NCI-H1694 treated with DMSO at 0.1 percent for 48 hours (cell line): ENCODE results near the gene THSD7A.
"Not testable (repeated sequence)": the region's sequence is repeated elsewhere in the genome, so short reads cannot be mapped to it uniquely, and the experiment has no call there.

Experiments
- DNase-seq: peaks from one replicate; lab custom pipeline; 2025; lab: John Stamatoyannopoulos, UW

The THSD7A gene

DNA sequence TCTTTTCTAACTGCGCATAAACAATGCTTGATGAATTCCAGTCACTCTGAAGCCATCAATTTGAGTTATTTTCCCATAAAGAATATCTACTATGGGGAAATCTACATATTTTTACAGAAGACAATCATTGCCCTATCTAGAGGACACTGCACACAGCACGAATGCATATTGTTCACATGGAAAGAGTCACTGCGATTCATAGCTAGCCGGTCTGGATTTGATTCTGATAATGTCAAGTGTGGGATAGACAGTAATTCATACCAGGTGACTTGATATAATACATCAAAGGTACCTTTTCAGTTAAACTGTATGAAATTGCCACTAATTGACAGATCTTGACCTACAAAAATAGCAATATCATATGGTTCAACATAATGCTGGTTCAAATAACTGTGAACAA lies 255.7 kb downstream of the THSD7A start:
- DNase-seq: no peak

DNA sequence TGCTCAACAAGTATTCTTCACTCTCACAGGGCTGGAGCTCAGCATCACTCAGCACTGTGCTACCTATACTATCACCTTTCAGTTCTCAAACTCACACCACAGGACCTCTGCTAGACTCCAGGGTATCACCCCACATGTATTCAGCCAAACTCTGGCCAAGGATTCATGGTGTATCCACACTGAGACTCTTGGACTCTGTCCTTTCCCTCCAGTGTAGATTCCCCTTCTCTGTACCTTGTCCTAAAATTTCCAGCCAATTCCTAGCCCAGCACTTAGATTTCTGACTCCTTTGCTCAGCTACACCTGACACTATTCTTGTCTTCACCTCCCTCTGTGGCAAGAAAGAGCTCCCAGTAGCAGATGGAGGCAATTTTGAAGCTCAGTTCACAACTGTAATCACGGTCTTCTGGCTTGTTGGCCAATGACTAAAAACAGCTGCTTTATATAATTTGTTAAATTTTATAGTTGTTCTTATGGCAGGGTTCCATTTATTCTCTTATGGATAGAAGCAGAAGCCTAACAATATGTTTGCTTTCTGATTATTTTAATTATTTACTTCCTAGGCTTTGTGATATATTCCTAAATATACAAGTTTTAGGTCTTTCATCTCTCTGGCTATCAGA lies 258.8 kb downstream of the THSD7A start:
- DNase-seq: peak; percentile 53

DNA sequence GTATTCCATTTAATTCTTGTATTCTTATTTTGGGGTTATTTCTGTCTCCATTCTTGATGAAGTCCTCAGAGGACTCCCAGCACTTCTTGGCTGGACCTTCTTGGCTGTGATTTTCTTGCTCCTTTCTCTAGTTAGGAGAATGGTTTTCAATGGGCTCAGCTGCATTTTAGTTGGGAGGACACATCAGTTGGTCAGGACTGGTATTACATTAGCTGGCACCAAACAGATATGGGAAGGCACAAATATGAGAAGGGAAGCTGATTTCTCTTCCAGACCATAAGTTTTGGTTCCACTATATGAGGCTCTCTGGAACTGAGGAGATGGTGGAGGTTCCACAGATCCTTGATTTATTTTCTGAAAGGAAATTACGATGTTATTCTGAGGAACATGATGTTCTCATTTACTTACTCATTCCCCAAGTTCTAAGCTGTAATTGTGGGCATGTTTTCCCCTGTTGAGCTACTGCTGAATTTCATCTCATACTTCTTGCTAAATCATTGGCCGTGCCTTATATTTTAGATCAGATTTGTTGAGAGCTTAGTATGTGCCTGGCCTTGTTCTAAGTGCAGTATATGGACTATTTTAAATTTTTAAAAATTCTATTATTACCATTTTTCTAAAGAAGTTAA lies 261.0 kb downstream of the THSD7A start:
- no peak for DNase-seq

DNA sequence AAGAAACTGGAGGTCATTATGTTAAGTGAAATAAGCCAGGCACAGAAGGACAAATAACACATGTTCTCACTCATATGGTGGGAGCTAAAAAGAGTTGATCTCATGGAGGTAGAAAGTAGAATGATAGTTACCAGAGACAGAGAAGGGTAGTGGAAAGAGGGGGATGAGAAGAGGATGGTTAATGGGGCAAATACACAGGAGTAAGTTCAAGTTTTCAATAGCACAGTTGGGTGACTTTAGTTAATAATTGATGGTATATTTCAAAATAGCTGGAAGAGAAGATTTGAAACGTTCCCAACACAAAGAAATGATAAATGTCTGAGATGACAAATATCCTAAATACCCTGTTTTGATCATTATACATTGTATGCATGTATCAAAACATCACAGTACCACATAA lies 261.8 kb downstream of the THSD7A start:
- DNase-seq: no peak

DNA sequence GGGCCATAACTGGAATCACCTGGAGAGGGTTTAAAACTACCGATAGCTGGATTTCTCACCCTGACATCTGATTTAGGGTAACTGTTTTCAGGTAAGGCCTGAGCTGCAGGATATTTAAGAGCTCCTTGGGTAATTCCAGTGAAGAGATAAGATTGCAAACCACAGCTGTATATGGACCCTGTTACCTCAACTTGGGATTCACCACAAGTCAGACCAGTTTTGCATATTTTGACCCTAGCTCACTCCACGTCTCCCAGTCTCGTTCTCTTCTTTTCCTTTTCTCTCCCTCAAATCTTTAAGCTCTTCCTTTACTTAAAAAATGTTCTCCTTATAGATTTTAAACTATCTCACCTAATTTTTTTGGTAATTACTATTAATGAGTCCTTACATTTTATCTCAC lies 264.4 kb downstream of the THSD7A start:
- no peak for DNase-seq

DNA sequence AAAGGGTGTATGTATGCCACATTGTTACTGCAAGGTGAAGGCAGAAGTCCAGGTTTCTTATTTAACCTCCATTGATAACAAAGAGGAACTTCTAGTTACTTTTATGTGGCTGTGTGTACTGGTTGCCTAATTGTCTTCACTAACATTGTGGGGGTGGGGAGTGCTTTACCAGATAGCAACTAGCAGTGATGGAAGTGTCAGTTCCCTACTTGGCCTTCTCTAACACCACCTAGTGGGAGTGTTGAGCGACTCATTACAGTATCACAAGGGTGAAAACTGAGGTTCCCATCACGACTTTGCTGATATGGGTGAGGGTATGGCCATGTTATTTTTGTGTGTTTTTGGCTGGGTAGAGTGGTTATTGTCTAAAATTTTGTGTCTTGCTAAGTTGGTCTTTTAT lies 274.4 kb downstream of the THSD7A start:
- DNase-seq: no peak

DNA sequence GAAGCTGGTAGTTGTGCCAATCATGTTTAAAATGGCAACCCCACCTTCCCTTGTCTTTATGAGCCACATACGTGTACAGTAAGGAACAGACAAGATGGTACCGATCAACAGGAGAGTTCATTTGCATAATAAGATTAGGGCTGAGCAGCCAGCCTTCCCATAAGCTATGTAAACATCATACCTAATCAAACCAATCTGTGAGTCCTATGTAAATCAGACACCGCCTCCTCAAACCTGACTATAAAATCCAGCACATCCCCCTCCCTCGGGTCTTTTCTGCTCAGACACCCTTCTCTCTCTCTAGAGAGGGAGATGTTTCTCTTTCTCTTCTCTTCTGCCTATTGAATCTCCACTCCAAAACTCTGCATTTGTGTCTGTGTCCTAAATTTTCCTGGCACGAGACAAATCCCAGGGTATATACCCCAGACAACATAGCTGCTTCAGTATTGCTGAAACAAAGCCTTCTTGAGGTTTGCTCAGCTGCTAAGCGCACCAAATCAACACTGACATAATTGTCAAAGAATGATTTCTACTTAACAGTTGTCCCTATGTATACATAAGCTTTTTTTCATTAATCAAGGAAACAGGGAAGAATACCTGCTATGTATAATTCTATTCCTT lies 279.2 kb downstream of the THSD7A start:
- no peak for DNase-seq

DNA sequence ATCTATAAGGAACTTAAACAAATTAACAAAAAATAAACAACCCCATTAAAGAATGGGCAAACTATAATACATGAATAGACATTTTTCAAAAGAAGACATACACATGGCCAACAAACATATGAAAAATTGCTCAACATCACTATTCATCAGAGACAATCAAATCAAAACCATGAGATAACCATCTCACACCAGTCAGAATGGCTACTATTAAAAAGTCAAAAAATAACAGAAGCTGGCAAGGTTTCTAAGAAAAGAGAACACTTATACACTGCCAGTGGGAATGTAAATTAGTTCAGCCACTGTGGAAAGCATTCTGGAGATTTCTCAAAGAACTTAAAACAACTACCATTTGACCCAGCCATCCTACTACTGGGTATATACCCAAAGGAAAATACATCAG lies 280.5 kb downstream of the THSD7A start:
- no peak for DNase-seq

DNA sequence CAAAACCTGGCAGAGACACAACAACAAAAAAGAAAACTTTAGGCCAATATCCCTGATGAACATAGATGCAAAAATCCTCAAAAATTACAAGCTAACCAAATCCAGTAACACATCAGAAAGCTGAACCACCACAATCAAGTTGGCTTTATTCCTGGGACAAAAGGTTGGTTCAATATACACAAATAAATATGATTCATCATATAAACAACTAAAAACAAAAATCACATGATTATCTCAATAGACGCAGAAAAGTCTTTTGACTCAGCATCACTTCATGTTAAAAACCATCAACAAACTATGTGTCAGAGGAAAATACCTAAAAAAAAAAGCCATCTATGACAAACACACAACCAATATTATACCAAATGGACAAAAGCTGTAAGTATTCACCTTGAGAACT lies 283.5 kb downstream of the THSD7A start:
- no peak for DNase-seq

DNA sequence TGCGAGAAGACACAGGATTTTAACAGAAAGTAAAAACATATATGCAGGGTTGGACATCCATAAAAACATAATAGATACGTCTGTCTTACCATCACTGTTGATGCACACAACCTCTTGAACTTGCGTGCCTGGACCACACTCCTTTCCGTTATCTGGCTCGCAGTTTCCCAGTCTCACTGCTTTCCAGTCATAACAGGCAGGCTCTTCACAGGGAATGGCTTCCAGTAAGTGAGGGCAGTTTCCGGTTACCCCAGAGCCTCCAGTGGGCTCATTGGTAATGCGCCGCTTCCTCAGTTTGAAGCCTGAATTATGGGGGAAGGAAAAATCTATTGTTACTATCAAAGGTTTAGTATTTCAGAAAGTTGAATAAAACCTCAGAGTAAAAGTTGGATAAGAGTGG lies 290.7 kb downstream of the THSD7A start:
- no peak for DNase-seq

DNA sequence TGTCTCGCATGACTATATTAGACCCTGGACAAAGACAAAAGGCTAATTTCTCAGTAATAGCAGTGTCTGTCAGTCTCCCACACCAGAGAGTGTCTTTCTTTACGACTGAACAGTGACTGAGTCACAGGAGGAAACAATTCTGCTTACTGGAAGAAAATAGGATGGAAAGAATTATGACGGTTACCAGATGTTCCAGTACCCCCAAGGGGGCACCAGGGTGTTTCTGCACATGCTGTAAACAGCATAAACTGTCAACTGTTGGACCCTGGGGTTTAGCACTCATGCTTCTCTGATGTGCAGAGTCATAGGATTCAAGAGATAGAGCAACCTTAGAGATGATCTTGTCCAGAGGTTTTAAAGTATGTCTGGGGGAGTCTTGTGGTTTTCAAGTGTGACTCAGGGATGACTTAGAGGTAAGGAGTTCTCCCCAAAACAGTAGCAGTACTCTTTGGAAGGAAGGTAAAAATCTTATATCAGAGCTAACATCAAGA lies 291.7 kb downstream of the THSD7A start:
- peak; percentile 16 for DNase-seq

DNA sequence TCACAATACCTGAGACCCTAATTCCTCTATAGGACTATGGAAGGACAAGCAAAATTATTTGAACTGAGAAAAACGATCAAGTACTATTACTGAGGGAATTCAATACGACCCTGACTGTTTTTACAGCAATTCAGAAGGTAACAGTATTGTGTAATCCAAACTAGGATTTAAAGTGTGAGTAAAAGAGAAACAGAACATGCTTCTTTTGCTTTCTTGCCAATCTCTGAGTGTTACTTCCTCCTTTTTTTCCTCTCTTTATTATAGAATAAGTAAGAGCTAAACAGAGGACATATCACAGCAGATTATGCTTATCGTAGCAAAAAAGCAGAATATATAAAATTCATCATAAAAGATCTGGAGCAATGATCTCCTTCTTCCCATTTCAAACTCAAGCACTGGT lies 292.1 kb downstream of the THSD7A start:
- no peak for DNase-seq

DNA sequence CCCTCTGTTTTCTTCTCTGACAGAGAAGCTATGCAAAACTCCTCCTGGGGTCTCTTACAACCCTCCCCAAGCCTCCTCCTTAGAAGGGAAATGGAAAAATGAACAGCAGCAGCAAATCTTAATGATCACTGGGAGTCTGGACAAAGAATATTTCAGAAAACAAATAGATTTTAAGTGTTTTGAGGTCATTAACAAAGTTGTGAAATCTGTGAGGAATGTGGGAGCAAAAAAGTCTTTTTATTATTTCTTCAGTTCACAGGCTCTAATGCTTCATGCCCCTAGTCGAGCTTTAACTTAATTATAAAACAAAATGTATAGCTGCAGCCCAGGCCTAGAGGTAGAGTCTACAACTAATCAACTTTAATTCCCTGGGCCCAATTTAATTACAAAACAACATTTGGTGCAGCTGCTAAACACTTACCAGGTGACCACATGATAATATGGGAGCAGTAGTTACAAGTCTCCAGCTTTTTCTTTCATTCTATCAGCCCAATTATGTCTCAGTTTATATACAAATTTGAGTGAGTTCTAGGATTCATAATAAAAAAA lies 293.2 kb downstream of the THSD7A start:
- DNase-seq: no peak

DNA sequence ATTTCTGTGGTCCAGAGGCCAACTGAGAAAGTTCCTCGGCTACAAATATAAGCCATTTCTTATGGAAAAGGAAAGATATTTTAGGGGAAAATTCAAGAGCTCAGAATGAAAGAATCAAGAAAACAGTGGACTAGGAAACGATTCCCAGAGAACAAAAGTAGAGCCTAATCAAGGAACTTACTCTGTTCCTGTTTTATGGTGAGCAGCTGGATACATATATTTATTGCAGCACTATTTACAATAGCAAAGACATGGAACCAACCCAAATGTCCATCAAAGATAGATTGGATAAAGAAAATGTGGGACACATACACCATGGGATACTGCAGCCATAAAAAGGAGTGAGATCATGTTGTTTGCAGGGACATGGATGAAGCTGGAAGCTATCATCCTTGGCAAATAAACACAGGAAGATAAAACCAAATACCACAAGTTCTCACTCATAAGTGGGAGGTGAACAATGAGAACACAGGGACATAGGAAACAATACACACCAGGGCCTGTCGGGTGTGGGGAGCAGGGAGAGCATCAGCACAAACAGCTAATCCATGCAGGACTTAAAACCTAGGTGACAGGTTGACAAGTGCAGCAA lies 298.7 kb downstream of the THSD7A start:
- DNase-seq: no peak

DNA sequence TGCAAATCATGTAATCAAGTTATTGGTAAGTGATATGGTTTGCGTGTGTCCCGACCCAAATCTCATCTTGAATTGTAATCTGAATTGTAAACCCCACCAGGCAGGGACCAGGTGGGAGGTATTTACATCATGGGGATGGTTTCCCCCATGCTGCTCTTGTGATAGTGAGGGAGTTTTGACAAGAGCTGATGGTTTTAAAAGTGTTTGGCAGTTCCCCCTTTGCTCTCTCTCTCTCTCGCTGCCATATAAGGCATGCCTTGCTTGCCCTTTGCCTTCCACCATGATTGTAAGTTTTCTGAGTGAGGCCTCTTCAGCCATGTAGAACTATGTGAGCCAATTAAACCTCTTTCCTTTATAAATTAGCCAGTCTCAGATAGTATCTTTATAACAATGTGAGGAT lies 302.6 kb downstream of the THSD7A start:
- DNase-seq: no peak

DNA sequence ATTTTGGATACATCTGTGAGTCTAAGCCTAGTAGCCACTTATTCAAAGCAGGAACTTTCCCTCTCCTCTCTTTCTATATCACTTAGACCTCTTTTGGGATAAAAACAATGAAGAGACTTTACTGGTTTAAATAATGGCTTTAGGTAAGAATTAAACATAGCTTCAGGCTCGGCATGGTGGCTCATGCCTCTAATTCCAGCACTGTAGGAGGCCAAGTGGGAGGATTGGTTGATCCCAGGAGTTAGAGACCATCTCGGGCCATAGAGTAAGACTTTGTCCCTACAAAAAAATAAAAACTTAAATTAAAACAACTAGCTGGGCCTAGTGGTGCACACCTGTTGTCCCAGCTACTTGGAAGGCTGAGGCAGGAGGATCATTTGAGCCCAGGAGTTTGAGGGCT lies 304.3 kb downstream of the THSD7A start:
- DNase-seq: no peak

DNA sequence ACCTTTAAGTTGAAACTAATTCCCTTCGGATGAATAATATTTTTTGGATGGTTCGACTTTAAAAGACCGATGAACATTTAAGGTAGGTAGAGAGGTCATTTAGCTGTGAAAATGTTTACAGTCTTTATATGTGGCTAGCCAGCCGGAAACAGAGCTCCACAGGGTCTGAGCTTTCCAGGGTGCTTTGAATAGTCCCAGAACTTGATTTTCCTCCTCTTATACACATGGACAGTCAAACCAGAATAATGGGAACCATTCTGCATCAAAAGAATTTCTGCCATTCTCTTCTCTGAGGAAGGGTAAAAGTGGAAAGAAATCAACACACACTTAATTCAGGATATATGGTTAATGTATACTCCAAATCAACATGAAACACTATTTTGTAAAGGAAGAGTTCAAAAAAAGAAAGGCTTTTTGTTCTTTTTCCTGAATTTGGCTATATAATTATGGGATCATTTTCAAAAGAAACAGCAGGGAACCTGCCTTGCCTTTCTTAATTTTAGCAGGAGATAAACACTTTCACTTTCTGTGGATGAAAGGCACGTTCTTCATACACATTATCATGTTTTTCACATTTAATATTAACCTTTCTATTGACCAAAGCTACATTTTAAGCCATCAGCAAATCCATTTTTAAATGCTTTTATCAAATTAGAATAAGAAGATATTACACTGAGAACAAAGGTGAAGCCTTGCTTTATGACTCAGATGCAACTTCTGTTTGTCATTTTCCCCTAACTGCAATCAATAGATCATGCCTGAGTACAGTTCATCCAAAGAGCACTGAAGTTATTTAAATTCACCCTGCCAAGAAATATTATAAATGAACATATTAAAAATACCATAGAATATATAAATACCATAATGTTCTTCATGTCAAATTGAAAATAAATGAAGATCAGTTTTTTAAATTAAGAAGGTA lies 307.3 kb downstream of the THSD7A start:
- DNase-seq: no peak

DNA sequence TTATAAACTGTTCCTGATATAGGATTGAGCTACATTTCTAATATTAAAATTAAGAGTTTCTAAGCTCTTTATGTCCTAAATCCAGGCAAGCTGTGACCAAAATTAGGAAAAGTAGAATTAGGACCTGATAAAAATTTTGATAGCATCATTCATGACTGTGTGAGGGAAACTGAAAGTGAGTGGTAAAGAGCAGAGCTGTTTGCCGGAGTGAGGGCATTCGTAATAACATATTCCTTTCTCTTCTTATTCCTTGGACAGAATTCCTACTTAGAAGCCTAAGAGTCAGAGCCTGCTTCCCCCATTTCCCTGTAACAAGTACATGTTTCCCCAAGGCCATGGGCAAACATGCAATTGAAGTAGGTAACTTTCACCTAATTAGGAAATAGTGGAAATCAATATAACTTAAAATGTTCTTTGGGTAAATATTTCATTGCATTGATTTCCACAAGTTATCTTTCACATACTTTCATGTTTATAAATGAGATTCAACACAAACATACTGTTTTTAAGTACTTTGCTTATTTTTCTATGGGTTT lies 310.0 kb downstream of the THSD7A start:
- not testable (repeated sequence) for DNase-seq

DNA sequence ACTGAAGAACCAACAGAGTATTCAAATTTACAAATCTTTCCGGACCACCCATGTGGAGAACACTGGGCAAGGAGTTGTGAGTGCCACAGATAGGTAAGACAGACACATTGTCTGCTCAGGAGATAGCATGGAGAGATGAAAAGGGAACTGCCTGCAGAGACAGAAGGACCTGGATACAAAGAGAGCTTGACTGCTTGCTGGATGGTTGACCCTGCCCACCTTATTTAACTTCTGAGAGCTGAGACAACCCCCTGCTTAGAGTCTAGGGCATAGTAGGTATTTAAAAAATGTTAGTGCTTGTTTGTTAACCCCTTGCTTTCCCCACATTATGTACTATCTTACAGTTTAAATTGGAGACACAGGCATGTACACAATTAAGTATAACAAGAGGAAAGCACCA lies 314.1 kb downstream of the THSD7A start:
- no peak for DNase-seq

DNA sequence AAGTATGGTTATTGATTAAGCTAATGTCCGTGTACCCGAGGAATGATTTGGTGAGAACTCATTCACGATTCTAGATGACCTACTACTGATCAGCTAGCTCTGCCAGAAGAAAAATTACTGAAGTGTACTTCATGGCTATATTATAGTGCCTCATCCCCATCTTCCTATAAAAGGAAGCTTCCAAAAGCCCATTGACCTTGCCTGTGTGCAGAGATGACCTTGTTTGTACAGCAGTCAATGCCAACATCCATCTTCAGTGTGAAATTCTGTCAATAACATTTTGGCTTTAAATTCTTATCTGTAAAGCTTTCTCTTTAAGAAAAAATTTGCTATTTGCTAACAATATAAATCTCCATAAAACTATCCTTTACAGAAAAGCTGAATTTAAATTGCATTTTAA lies 315.7 kb downstream of the THSD7A start:
- no peak for DNase-seq

DNA sequence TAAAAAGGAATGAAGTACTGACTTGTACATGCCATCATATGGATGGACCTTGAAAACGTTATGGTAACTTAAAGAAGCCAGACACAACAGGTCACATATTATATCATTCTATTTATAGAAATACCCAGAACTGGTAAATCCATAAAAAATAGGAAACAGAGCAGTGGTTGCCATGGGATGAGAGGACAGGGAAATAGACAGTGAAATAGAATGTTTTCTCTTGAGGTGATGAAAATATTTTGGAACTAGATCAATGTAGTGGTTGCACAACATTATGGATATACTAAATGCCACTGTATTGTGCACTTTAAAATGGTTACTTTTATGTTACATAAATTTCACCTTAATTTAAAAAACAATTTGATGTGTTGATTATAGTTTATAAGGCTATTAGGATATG lies 318.5 kb downstream of the THSD7A start:
- no peak for DNase-seq

DNA sequence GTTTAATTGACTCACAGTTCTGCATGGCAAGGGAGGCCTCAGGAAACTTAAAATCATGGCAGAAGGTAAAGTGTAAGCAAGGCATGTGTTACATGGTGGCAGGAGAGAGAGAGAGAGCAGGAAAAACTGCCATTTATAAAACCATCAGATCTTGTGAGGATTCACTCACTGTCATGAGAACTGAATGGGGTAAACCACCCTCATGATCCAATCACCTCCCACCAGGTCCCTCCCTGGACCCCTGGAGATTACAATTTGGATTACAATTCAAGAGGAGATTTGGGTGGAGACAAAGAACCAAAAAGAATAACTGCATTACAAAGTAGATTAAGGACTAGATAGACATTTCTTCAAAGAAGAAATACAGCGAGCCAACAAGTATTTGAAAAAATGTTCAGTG lies 324.1 kb downstream of the THSD7A start:
- no peak for DNase-seq
